DMS 273 treated with DMSO at 0.1 percent for 48 hours (cell line): ENCODE results near the gene DEAF1.

ENCODE experiments used
- DNase-seq: peaks from one replicate; lab custom pipeline; 2025; lab: John Stamatoyannopoulos, UW

DEAF1 gene

DNA sequence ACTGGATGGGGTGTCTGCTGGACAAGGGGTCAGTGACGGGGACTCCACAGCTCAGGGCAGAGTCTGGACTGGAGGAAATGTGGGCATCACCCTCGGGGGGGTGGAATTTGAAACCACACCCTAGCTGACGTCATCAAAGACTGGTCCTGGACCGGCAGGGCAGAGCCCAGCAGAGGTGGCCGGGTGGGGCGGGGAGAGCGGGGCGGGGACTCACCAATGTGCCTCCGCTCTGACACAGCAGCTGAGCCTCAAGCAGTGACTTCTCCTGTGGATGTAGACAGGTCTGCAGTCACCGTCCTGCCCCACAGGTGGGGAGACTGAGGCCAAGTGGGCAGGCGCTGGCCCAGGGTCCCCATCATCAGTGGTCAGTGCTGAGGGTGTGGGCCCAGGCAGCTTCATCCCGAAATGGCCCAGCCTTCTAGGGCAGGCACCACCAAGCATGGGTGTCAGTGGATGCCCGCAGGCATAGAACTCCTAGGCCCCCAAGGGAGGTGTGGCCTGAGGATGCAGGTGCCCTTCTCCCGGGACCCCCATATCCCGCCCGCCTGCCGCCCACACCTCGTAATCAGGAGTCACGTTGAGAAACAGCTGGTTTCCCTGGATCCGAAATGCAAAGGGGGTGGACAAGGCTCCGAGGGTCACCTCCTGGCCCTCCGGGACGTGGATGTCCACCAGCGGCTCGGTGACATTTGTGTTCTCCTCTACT is 70.9 kb downstream of the DEAF1 start:
- DNase-seq = no peak

DNA sequence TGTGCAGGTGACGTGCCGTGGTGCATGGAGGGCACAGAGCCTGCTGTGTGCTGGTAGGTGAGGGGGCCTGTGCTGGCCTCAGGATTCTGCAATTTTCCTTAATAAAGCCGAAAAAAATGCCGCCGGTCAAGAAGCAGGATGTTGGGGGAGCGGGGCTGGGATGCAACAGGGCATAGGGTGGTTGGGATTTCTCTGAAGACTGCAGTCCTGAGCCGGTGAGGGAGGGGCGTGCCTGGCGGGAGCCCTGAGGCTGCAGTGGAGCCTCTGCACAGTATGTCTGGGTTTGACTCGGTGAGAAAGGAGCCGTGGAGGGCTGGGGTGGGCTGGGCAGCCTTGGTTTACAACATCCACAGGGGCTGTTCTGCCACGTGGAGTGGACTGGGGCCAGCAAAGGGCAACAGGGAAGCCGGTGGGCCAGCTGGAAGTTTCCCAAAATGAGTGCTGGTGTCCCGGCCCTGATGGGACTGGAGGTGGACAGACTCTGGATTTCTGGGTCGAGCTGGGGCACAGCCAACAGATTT is 71.6 kb downstream of the DEAF1 start:
- DNase-seq = no peak

- no peak for DNase-seq
These were observed 73.2 kb downstream of the DEAF1 start for GRCh38 chr11:621838-622237.

GRCh38 chr11:620935-621814 is 73.8 kb downstream of the DEAF1 start:
- no peak for DNase-seq

DNA sequence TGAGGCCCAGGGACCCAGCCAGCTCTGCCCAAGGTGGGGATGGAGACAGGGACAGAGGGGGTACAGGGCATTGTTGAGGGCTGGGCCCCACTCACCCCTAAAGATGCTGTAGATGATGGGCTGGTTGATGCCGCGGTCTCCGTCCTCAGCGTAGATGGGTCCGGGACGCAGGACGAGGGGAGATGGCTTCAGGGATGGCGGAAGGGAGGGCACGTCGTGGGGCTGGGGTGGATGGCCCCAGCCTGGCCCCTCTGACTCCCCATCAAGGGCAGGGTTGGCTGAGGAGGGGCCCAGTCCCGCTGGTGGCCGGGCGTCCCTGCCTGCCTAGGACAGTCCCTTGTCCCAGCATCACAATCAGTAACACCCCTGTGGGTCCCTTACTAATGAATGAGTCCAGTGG is 74.8 kb downstream of the DEAF1 start:
- no peak for DNase-seq

GRCh38 chr11:619628-620050 is 75.4 kb downstream of the DEAF1 start:
- DNase-seq = no peak

- no peak for DNase-seq
These were observed 76.0 kb downstream of the DEAF1 start for GRCh38 chr11:618856-619627.

GRCh38 chr11:617912-618682 is 76.9 kb downstream of the DEAF1 start:
- DNase-seq = no peak

DNA sequence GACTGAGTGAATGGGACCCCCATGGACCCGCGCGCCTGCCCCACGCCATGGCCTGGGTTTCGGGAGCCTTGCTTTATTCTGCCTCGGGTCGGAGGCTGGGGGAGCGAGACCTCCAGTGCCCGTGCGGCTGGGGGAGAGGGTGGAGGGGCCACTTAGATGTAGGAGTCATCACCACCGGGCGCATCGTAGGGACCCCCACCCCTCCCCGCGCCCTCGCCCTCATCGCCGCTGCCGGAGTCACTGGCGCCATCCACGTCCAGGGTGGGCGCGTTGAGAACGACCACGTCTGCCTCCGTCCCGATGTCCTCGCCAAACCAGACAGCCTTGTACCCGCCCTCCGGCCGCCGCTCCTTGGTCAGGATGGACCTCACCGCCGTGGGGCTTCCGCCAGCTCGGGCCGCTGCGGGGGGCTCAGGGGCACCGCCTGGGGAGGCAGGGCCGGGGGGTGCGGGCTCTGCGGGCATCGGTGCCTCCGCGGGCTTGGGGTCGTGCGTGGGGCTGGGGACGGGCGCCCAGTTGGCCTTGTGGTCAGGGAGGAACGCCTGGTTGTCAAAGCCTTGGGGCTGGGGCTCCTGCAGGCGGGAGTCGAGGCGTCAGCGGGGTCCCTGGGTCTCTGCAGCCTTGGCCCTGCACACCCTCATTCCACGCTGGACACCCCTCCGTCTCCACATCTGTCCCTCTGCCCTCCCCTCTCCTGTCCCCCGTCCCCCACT is 77.7 kb downstream of the DEAF1 start:
- DNase-seq = no peak

DNA sequence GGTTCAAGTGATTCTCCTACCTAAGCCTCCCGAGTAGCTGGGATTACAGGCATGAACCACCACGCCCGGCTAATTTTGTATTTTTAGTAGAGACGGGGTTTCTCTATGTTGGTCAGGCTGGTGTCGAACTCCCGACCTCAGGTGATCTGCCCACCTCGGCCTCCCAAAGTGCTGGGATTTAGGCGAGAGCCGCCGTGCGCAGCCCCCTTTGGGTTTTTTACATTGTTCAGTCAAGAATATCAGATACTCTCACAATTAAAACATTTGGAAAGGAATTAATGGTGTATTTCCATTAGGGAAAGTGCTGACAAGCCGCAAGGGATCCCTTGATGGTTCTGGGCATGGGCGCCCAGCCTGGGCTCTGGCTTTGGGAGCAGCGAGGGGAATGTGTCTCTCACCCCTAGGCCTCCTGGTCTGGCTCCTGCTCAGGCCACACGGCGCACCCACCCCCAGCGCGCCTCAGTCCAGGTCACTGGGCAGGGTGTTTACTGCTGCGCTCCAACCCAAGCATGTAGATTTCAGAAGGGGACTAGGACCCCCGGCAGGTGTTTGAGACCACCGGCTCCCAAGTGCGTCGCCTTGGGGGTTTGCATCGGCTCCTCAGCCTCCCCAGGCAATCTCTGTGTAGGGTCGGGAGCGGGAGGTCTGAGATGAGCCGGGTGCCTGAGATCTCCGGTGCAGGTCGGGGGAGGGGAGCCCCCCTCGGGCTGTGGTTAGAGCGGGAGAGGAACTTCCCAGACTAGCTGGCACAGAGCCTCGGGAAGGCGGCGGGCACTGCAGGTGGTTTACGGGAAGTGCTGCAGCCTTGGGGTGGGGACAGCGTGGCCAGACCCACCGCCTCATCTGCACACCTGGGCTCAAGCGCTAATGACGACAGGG is 78.5 kb downstream of the DEAF1 start:
- no peak for DNase-seq

DNA sequence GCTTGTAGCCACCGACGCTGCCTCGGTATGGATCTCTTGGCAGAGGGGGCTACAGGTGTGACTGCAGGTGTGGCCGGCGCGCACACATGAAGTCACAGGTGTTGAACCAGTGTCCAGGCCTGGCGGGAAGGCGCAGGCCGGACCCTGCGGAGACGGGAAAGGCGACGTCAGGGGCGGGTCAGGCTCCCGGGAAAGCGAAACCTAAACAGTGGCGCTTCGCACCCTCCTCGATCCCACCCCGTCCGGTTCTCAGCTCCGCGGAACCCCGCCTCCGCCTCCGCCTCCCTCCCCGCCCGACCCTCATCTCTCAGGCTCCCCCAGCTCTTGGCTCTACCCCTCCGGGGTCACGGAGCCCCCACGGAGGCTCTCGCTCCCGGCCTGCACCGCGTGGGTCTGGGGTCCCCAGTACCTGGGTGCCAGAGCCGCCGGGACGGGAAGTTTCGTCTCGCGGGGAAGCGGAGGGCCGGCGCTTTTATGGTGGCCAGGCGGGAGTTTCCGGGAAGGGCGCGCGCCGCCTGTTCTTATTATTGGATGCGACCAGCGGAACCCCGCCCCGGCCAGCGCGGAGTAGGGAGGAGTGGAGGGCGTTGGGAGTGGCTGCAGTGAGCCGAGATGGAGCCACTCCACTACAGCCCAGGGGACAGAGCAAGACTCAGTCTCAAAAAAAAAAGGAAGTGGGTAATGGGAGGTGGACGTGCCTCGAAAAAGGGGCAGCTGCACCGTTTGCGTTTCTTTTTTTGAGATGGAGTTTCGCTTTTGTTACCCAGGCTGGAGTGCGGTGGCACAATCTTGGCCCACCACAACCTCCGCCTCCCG is 79.3 kb downstream of the DEAF1 start, which contains the start of gene IRF7:
TSS of gene IRF7 (minus strand) at position 447 of the 816 bp plus-strand sequence. CDS start 586 bp downstream, outside the sequence.
- DNase-seq = no peak

DNA sequence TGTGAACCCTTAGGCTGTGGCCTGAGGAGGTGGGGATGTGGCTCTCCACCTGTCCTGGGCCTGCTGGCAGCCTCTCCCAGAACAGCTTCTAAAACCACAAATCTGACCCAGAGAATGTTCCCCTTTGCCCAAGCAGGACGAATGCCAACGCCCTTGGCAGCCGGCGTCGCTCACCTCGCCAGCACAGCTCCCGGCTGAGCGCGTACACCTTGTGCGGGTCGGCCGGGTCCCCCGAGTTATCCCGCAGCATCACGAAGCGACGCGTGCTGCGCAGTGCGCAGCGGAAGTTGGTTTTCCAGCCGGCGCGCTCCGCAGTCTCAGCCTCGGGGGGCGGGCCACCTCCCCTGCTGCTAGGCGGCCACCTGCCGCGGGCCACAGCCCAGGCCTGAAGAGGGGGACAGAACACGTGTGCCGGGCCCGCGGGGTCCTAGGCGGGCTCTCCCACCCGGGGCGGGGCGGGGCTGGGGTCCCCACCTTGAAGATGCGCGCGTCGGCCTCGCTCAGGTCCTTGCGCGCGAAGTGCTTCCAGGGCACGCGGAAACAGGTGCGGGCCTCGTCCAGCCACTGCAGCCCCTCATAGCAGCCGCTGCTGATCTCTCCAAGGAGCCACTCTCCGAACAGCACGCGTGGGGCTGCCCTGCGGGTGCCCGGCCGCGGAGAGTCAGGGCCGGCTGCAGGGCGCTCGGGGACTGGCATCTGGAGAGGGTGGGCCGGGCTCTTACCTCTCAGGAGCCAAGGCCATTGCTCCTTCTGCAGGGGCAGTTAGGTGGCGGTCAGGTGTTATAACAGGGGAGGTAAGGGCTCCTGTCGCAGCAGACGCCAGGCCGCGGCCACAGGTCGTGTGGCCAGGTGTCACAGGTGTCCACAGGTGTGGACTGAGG is 80.2 kb downstream of the DEAF1 start:
- no peak for DNase-seq

DNA sequence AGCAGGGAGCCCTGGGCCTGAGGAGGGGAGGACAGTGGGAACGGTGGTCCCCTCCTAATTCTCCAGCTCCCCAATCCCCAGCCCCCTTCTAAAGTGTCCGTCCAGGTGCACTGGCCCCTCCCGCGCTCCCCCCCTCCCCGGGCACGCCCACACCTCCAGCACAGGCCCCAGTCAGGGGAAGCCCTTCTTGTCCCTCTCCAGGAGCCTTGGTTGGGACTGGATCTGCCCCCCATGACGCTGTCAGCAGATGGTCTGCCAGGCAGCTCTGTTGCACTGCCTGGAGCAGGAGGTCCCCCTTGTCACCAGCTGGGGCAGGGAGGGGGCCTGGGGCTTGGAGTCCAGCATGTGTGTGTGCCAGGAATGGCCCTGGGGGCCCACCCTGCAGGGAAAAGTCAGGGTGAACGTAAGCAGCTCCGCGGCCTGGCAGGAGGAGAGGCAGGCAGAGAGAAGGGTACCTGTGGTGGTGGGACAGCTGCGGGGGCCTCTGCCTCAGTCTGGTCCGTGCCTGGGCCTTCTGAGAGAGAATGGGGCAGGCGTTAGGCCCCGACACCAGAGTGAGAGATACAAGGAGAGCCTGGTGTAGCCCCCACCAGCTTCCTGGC is 80.9 kb downstream of the DEAF1 start:
- DNase-seq = no peak

GRCh38 chr11:613369-613968 is 81.6 kb downstream of the DEAF1 start:
- no peak for DNase-seq

GRCh38 chr11:612961-613300 is 82.1 kb downstream of the DEAF1 start:
- no peak for DNase-seq

DNA sequence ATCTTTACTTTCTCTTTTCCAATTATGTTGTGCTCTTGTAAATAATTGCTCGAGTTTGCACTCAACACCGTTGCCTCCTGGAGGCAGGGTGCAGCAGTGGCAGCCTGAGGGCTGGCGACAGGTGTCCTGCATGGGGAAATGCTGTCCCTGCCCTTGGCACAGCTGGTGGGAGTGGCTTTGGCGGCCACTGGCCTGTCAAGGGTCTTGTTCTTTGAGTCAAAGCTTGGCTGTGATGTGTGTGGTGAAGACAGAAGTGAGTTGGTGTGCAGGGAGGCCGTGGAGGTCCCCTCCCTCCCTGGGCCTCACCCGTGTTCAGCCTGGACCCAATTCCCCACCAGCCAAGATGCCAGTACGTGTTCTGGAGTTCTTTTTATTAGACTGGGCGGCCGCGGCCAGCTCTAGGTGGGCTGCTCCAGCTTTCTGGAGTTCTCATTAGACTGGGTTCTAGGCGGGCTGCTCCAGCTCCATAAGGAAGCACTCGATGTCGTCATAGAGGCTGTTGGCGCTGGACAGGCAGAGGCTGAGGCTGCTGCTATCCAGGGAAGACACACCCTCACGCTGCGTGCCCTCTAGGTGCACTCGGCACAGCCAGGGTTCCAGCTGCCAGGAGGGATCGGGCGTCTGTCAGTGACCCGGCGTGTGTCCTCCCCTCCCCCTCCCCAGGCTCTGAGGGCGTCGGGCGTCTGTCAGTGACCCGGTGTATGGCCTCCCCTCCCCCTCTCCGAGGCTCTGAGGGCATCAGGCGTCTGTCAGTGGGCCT is 82.6 kb downstream of the DEAF1 start:
- no peak for DNase-seq
